Ramos (cell line): ENCODE measurements around the gene FGF13.

ENCODE experiments used
- in situ Hi-C: fragments of 300-500 bp; cut with MboI; formaldehyde crosslinking; loops from one replicate; pipeline ENCODE4 v1.14.3; 2022; ENCODE audit warnings: low sequenced_read_pairs; ENCODE audit not compliant: unreplicated experiment

Gene FGF13

DNA sequence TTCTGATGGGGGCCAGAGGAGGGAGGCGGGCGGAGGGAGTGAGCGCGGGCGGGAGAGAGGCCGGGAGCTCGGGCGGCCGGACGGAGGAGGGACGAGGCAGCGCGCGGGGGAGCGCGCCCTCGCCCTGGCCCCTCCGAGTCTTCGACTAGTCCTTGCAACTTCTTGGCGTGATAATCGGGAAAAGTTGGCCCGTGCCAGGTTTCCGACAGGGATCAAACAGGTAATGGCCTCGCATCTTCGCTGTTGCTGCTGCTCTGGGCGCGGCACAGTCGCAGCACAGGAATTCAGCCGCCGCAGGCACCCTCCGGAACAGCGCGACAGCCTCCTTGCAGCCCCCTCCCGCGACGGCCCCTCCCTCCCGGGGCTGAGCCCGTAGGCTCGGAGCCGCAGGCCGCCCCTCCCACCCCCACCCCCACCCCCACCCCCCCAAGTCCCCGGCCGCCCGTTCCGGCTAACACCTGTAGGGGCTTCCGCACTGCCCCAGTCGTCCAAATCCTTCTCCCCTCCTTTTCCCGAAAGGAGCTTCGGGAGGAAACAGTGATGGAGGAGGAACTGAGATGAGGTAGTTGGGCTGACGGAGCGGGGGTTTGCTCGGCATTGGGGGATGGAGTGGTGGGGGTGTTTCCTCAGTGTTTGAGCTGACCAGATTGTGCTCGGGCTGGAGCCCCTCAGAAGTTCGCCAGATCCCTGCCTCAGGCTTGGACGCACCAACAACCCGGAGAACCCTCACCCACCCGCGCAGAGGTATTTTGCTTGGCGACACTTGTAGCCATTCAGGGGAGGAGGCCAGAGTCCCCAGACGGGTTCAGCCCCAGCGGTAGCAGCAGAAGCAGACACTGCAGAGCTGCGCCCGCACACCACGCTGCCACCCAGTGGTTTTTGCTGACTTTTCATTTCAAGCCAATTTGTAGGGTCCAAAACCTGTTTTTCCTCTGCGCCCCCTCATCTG lies at the start of gene FGF13:
Gene FGF13 (minus strand): TSS at position 319 of the 949 bp plus-strand sequence. CDS start 714 bp downstream, outside the sequence.
- in situ Hi-C loops, result no loop called here

DNA sequence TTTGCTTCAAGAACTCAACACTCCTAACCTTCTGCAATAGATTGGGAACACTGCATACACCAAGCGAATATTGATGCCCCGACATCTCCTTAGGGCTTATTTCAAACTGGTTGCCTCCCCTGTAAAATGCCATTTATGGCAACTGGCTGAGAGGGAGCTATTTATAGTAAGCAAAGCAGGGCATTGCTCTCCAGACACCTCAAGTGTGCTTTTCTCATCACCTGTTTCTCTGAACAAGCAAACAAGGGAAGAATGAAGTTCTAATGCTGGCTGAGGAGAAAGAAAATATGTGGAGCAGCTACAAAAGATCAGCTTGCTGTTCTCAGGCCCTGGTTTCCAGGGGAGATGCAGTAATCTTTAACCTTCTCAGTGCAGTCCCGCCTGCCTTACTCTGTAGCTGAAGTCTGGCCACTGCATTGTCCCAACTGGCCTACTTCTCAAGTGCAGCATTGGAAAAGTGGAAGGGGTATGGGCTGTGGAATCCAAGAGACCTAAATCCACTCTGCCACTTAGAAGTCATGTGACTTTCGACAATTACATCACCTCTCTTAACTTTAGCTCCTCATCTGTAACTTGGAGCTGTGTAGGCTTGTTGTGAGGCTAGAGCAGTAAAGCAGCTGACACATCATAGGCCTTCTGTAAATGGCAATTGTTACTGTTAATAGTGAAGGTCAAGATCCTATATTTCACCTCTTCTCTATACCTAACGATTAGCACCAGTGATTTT lies 47.9 kb upstream of the FGF13 start:
- in situ Hi-C loops, result loop anchor here (25.0 kb wide), 1 partner anchor 803 kb away; no protein-coding TSS in a partner anchor

DNA sequence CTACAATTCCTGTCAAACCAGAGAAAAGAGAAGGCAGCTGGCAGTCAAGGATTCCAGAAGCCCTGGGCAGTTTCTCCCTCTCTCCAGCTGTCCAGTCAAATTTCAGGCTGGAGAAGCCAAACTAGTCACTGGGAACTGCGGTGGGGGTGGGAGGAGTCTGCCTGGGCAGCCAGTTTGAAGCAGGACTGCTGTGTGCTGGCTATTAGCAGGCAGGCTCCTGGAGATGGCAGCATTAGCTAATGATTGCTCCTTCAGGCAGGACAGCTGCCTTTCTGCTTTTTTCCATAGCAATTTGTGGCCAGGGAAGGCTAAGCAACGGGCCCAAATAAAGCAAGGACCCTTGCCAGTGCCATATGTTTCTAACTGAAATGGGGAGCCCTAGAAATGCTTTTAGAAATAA lies 44.7 kb upstream of the FGF13 start:
- in situ Hi-C loops, result loop anchor here (25.0 kb wide), 1 partner anchor 806 kb away; no protein-coding TSS in a partner anchor

DNA sequence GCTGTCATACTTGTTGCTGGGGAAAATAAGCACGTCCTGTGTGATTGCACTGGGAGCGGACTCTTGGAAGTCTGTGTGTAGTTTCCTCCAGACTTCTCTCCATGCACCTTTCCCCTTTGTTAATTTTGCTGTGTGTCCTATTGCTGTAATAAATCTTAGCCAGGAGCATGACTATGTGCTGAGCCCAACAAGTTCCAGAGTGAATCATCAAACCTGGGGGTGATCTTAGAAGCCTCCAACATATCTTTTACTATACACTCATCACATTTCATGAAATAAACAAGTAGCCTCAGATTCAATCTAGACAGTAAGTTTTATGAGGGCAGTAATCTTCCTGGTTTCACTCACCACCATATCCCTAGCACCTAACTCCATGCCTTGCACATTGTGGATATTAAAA lies 43.3 kb upstream of the FGF13 start:
- in situ Hi-C loops, result loop anchor here (25.0 kb wide), 1 partner anchor 807 kb away; no protein-coding TSS in a partner anchor

DNA sequence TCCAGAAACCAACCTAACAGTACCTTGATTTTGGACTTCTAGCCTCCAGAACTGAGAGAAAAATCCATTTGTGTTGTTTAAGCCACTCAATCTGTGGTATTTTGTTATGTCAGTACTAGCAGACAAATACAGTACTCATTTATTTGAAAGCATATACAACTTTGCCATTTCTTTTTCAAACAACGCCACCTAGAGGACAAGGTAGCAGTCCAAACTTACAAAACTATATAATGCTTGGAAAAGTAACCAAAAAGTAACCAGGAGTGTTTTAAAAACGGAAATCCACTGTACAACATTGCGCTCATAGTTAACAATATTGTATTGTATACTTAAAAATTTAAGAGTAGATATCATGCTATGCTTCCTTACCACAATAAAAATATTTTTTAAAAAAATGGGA lies 37.0 kb upstream of the FGF13 start:
- in situ Hi-C loops, result loop anchor here (25.0 kb wide), 1 partner anchor 561 kb away; no protein-coding TSS in a partner anchor

DNA sequence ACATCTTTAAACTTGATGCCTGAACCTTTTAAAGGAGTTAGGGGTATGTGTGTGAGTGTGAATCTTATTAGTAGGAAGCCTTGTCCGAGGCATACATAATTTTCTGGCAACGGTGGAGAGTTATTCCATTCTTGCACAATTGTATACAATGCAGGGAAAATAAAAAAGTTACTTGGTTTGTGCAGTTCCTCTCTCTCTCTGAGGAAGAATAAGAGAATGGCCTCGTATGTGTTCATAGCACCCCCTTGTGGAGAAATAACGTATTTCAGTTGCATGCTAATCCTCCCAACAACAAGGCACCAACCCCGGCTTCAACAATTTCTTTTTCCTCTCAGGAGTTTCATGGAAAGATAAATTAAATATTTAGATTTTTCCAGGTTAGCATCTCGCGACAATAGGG lies 33.7 kb upstream of the FGF13 start:
- in situ Hi-C loops, result loop anchor here (25.0 kb wide), 1 partner anchor 558 kb away; no protein-coding TSS in a partner anchor

DNA sequence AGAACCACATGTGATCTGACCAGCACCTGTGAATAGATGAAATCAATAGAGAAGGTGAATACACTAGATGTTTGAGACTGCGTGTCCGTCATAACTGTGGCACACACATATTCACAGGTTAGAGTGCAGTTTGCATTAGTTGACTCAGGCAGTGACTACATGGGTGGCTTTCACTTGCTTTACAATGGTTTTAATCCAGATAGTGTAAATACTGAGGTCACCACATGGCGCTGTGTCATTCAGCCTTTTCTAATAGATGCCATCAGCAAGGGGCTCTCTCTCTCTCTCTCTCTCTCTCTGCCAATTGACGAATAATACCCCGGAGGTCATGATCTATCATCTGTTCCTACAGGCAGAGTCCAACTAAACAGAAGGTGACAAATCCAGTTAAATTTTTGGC lies 30.7 kb upstream of the FGF13 start:
- in situ Hi-C loops, result loop anchor here (25.0 kb wide), 1 partner anchor 555 kb away; no protein-coding TSS in a partner anchor

DNA sequence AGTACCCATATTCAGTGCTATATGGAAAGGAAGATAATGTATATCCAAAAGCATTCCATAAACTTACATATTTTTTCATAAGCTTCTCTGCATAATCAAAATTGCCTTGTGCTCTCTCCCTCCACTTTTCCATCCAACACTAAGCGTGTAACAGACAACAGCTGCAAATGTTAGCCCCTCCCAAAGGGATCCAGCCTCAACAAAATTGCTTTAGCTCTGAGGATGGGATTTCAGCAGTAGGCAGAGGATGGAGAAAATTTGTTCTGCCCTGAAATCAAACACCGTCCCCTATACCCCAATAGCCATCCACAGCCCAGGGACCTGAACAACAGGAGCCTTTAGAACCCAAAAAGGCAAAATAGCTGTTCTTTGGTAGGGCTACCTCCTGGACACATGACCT lies 28.8 kb upstream of the FGF13 start:
- in situ Hi-C loops, result loop anchor here (25.0 kb wide), 1 partner anchor 553 kb away; no protein-coding TSS in a partner anchor

DNA sequence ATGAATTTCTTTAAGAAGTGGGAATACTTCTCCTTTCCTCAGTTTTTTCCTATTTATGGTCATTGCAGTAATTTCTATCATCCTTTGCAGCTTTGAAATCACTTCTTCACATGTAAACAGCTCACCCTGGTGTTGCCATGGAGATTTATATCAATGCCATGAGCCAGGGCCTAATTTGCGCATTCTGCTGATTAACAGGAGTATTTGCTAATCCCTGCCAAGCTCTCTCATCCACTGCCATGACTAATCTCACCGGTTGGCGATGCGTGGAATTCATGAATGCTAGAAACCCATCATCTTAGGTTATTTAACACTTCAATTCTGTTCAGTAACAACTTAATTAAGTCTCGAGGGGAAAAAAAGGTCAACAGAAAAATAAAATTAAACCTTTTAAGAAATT lies 11.8 kb upstream of the FGF13 start:
- in situ Hi-C loops, result no loop called here

DNA sequence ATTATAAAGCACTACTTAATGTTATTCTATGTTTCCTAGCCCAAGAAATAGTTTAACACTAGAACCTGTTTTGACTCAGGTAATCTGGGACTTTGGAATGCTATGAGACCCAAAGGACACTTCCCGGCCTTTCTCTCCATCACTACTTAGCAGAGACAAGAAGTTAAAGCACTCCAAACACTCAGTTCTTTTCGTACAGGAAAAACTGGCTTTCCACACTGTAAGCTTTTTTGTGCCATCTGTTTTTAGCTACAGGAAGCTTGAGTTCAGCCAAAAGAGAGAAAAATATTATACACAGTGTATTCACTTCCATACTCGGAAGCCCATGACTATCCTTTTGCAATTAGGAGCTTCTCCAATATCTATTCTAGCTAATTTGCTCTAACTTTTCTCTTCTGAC lies 7.9 kb upstream of the FGF13 start:
- in situ Hi-C loops, result no loop called here

DNA sequence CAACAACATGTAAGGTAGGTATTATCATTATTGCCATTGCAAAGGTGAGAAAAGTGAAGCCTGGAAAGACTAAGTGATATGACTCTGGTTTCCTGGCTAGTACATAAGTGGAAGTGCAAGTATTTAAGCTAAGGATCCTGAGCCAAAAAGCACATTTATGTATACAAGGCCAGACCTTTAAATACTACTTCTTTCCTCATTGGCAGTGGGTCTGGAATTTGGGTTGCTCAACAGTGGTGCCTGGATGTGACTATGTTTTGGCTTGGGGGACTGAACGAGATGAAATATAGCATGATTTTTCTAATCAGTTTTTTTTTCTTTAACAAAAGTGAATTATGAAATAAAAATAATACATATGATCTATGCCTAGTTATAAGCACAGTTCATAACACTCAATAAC lies 7.4 kb upstream of the FGF13 start:
- in situ Hi-C loops, result no loop called here

DNA sequence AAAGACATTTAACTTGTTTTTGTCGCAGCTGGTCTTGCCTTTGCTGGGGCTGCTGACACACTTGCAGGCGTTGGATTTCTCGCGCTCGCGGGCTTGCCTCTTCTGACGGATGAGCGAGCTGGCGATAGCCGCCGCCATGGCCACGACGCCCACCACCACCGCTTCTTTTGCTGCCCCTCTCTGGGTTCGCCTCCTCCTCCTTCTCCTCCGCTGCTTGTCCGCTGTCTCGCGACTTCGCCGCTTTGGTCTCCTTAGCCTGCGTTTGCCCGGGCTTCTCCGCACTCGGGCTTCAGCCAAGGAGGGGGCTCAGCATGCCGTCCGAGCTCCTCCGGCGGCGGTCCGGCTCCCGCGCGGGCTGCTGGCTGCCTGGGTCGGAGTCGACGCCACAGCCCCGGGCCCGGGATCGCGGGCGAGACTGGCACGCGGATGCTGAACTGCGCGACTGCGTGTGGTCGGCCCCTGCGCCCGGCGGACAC lies 613 bp downstream of the FGF13 start:
- in situ Hi-C loops, result no loop called here

DNA sequence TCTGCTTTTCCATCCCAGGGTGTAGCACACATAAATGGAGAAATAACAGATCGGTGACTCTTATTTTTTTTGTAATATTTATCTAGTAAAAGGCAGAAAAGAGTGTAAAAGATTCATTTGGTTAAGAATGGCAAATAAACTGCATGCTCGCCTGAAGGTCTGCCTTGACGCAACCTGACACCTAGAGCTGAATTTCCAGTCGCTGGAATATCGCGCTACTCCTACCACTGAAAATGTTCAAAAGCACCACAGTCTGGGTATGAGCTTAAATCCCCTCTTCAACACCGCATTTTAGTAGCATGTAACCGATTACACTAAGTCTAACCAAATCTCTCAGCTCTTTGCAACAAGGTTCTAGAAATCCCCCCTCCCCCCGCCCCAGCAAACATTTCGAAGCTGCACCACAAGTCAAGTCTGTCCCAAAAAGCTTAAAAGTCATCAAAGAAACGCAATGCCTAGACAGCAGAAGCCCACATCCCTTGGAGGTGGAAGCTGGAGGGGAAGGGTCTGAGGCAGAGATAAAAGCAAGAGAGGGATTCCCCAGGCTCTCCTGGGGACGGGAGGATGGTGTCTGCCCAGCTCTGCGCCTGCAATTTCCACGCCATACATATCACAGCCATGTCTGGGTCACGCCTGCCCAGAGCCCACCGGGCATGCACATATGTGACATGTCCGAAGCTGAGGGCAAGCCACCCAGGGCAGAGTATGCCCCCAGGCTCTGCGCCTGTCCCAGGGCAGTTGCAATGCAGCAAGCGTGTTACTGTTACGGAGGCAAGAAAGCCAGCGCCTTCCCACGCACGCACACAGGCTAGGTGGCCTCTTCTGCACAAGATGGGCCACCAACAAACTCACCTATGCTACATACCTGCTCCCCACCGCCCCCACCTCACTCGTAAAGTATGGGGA lies 1.4 kb downstream of the FGF13 start:
- in situ Hi-C loops, result no loop called here

DNA sequence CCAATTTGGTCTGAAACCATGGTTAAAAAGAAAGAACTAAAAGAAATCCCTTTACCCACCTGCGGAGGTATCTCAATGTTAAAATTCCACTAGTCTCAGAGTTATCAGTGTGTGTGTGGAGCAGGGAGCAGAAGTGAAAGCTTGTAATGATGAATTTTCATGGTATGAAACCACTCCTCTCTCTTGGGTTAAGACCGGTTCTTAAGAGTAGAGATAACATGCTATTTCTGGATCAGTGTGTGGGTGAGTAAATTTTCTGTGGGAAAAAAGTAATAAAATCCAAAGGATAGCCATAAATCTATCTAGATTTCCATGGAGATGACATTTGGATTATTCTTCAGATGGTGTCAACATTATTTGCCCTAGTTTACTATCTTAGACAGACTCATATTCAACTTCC lies 3.2 kb downstream of the FGF13 start:
- in situ Hi-C loops, result no loop called here

DNA sequence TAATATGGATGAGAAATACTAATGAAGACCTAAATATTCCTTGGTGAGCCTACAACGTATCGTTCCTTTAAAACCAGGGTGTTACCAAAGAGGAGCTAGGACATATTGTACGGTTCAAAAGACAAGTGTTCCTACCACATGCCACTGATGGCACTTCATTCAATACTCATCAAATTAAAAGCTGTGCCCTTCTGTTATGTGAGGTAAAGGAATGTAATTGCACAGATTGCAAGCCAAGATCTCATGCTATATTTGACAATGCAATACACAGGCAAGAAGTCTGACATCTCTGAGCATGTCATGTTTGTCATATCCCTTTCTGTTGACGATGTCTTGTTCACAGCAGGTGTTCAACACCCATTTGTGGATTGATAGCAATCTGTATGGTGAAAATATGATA lies 6.9 kb downstream of the FGF13 start:
- in situ Hi-C loops, result no loop called here

DNA sequence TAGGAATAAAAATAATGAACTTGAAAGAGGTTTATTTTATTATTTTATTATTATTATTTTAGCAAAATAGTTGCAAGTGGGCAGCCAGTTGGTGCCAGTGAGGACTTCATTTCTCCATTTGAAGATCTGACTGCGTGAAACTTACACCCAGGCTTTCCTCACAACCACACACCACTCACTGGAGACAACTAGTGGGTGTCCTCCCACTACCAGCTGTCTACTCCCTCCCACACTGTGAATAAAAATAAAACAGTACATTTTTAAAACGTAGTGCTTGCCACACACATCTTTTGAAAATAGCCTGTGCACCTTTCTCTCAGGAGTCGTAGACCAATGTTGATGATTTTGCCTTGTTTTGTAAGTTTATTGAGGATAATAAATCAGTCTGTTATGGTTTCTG lies 7.4 kb downstream of the FGF13 start:
- in situ Hi-C loops, result no loop called here

DNA sequence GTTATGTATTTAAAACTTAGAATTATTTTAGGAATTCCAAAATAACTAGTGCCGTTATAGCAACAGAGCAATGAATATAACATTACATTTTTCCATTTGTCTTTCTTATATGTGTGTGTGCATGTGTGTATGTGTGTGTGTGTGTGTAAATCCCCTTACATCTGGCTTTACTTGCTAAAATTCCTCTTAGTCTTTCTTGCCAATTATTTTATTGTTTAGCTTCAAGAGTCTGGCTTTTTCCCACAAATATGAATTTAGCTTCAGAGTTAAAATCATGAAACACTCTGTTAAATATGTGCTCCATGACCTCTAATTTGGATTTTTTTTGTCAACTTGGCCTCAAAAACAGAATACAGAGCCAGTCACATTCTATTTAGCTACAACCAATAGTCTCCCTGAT lies 18.9 kb downstream of the FGF13 start:
- in situ Hi-C loops, result no loop called here

DNA sequence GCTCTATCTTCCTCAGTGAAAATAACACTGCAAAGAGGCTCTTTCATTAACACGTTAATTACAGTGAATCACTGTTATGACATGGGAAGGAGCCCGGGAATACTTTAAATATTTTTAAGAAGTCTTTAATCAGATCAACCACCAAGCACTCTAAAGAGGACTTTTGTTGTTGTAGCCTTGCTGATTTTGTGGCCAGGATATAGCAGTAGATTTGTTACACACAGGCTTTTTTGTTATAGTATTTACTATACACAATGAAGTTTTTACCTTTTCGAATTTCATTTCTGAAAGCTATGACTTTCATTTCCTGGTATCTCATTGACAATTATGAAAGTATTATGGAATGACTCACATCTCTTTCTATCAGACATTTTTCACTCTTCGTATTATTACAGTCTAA lies 20.3 kb downstream of the FGF13 start:
- in situ Hi-C loops, result no loop called here

DNA sequence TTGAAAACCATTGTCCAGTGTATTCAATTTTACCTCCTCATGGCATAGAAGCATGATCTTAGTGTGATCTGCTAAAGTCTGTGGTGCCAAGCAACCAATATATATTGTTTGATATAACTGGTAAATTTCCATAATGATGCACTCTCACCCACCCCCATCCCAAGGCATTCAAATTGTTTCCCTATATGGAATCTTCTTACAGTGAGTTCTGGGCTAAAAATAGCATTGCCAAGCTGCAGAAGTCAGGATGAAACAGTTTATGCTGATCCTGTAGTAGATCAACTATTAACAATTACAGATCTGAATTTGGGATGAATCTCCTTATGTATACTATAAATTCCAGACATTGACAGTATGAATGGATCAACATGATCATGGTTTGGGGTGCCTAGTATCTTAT lies 20.9 kb downstream of the FGF13 start:
- in situ Hi-C loops, result no loop called here

DNA sequence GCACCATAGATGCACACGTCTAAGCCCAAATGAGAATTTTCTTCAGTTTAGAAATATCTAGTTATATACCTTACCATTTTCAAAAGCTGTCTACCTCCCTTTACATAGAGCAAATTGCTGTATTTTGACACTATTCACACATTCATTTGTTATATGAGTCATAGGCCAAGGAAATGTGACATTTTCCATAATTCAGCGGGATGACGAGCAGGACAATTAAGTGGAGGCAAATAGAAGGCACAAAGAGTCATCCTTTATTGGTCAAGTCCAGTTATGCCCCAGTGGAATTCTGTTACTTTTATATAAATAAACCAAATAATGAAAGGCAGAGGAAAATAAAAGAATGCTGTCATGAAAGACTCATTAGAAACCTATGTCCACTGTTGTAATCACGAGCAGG lies 27.9 kb downstream of the FGF13 start:
- in situ Hi-C loops, result no loop called here
